GM12892 (cell line): ENCODE data around the gene RUSF1.

ENCODE experiments used
- POLR2A ChIP-seq: IDR thresholded peaks from 2 replicates; pipeline ENCODE4 v1.6.1; 2011; ENCODE audit warnings: low read depth, low read length, control low read depth
- TAF1 ChIP-seq: IDR thresholded peaks from 2 replicates; pipeline ENCODE4 v1.6.1; 2011; ENCODE audit warnings: low read depth, mild to moderate bottlenecking, control low read depth, low read length, borderline replicate concordance

GRCh38 chr16:31487071-31487719 is 21.0 kb downstream of the RUSF1 start:
- TF ChIP-seq POLR2A (no peak), TAF1 (no peak)
